GM08714 (cell line): ENCODE results near the gene CCL7.
A peak's percentile ranks its signal among the peaks of the same experiment; 100 is the strongest.

Experiments
- H3K4me3 ChIP-seq: fragments of 200-500 bp; sonication (Bioruptor generic); 2 replicates; pipeline ENCODE4 v1.5.1; 2014; ENCODE audit warnings: mild to moderate bottlenecking, low read length, inconsistent platforms
- ZNF274 ChIP-seq: IDR thresholded peaks from 2 replicates; pipeline ENCODE4 v1.6.1; 2012; ENCODE audit warnings: mild to moderate bottlenecking, low read depth, low read length

Gene CCL7

GRCh38 chr17:34314279-34314678, 44.3 kb downstream of the CCL7 start:
- no peak for TF ChIP-seq ZNF274
- H3K4me3 ChIP-seq, result peak overlapping the region; percentile 17; the same call in 1 of the 2 replicates

- TF ChIP-seq ZNF274, result no peak
- no peak overlapping the region for H3K4me3 ChIP-seq
Observed at GRCh38 chr17:34318474-34318873, 48.5 kb downstream of the CCL7 start.

- no peak for TF ChIP-seq ZNF274
- no peak within 1 kb of the TSS for H3K4me3 ChIP-seq
Observed at GRCh38 chr17:34319039-34319483, 49.0 kb downstream of the CCL7 start, which contains the start of gene CCL8. Gene CCL8, plus strand, starts transcription at chr17:34319435. Its CDS starts 67 bp downstream, at chr17:34319502.
